Gastroesophageal sphincter (tissue), 4 donors: ENCODE data around the gene UBE2V1. TPM values are rescaled to one million over a fixed set of nuclear protein-coding genes. Genes with fewer than 3 reads are reported as not detected.

Experiments
- ATAC-seq: fragments of 150-250 bp; one replicate; pipeline ENCODE4 v1.9.1; 2016; ENCODE audit warnings: mild to moderate bottlenecking, moderate library complexity
- H3K27ac ChIP-seq, 4 donors: fragments of 200-600 bp; sonication (generic) in 3 of 4; 1 replicate in 3 of 4; 2 replicates in 1 of 4; pipeline ENCODE4 v1.5.1; 2016 to 2019
- H3K27me3 ChIP-seq: fragments of 200-600 bp; sonication (generic); one replicate; pipeline ENCODE4 v1.5.1; 2019
- H3K36me3 ChIP-seq, 2 donors: fragments of 200-600 bp; sonication (generic); one replicate each; pipeline ENCODE4 v1.5.1; 2019; ENCODE audit warnings: control low read depth in 1 of 2
- H3K4me1 ChIP-seq, 3 donors: fragments of 200-600 bp; sonication (generic); 1 replicate in 2 of 3; 2 replicates in 1 of 3; pipeline ENCODE4 v1.5.1; 2016 to 2019; ENCODE audit warnings: control low read depth in 2 of 3
- H3K4me3 ChIP-seq, 2 donors: fragments of 200-600 bp; sonication (generic); one replicate each; pipeline ENCODE4 v1.5.1; 2019; ENCODE audit warnings: mild to moderate bottlenecking in 1 of 2, moderate library complexity in 1 of 2
- H3K9me3 ChIP-seq, 3 donors: fragments of 200-600 bp; sonication (generic); one replicate each; pipeline ENCODE4 v1.5.1; 2017 to 2019; ENCODE audit warnings: control low read depth in 2 of 3
- CTCF ChIP-seq, 4 experiments: fragments of 200-600 bp in 2 of 4; fragments of 450-650 bp in 2 of 4; sonication (generic) in 1 of 4; IDR thresholded peaks; one replicate each; pipeline ENCODE4 v1.5.1; 2017 to 2019; ENCODE audit warnings: antibody characterized with exemption in 4 of 4, mild to moderate bottlenecking in 2 of 4, moderate library complexity in 2 of 4
- EP300 ChIP-seq: sonication (generic); formaldehyde crosslinking; IDR thresholded peaks from one replicate; pipeline ENCODE4 v1.6.1; 2017; ENCODE audit warnings: antibody characterized with exemption, mild to moderate bottlenecking
- POLR2A ChIP-seq, 2 donors: fragments of 450-650 bp; IDR thresholded peaks; one replicate each; pipeline ENCODE4 v1.6.1; 2017; ENCODE audit warnings: antibody characterized with exemption in 2 of 2, mild to moderate bottlenecking in 2 of 2, moderate library complexity in 1 of 2
- POLR2AphosphoS5 ChIP-seq: sonication (generic); formaldehyde crosslinking; IDR thresholded peaks from one replicate; pipeline ENCODE4 v1.6.1; 2017; ENCODE audit warnings: antibody characterized with exemption
- WGBS, 2 donors: methylation state at CpG; one replicate each; pipeline ENCODE4 v1.1.5; 2018; ENCODE audit warnings: low coverage in 1 of 2; 5-methylcytosine and 5-hydroxymethylcytosine counted together
- total RNA-seq, 4 donors: library from RNA; depleted of rRNA; stranded (reverse); fragments of >200 nt; gene quantifications; one replicate each; pipeline ENCODE4 v1.1.0, GENCODE V29; 2016

The UBE2V1 gene
- total RNA-seq, 4 donors from 2014 or later = 69.3 to 110 (median 87.9) TPM

GRCh38 chr20:50120935-50121693 lies 8.2 kb upstream of the UBE2V1 start:
- Histone ChIP-seq H3K9me3 (no peaks in the 10 kb centered on the region), H3K27me3 (no peaks in the 10 kb centered on the region), H3K36me3 (peaks cover 0 to 30% of the 10 kb centered on the region in 2 donors), H3K4me1 (peaks cover 0 to 19% (median 6%) of the 10 kb centered on the region in 3 donors), H3K4me3 (no peak overlapping the region), H3K27ac (peak overlapping the region in 3 of 4 donors; percentile 1 to 47 (median 2))
- ATAC-seq = peak; percentile 65
- WGBS, 2 donors = 6 to 21% methylated on average over 3 to 7 of the region's 9 CpGs
- TF ChIP-seq EP300 (no peak), CTCF (IDR thresholded peaks at IDR 0.05) (peak in 3 of 4 experiments; percentile 90 to 96 (median 94)), POLR2A (IDR thresholded peaks at IDR 0.05) (no peak), POLR2AphosphoS5 (peak; percentile 25)

GRCh38 chr20:50118203-50118602 lies 5.3 kb upstream of the UBE2V1 start:
- Histone ChIP-seq H3K4me1 (peaks cover 3 to 43% (median 24%) of the 10 kb centered on the region in 3 donors), H3K27me3 (no peaks in the 10 kb centered on the region), H3K9me3 (no peaks in the 10 kb centered on the region), H3K36me3 (peaks cover 0 to under 1% of the 10 kb centered on the region in 2 donors), H3K27ac (no peak overlapping the region), H3K4me3 (no peak overlapping the region)
- ATAC-seq = no peak
- TF ChIP-seq POLR2AphosphoS5 (no peak), EP300 (no peak), POLR2A (IDR thresholded peaks at IDR 0.05) (no peak), CTCF (IDR thresholded peaks at IDR 0.05) (no peak)
- 53 to 56% methylated on average over 2 of the region's 2 CpGs for WGBS, 2 donors

- peaks cover 3 to 51% (median 29%) of the 10 kb centered on the region in 3 donors for H3K4me1 ChIP-seq
- ATAC-seq = no peak
- 83 to 84% methylated on average over 2 to 6 of the region's 19 CpGs for WGBS, 2 donors
These were observed 3.5 kb upstream of the UBE2V1 start for GRCh38 chr20:50116368-50116999.

GRCh38 chr20:50115591-50116367 lies 2.8 kb upstream of the UBE2V1 start:
- Histone ChIP-seq H3K27ac (peak overlapping the region; percentile 68 to 98 (median 92)), H3K4me3 (peak overlapping the region; percentile 51 to 58), H3K27me3 (no peaks in the 10 kb centered on the region), H3K36me3 (no peaks in the 10 kb centered on the region), H3K4me1 (peaks cover 3 to 51% (median 33%) of the 10 kb centered on the region in 3 donors), H3K9me3 (no peaks in the 10 kb centered on the region)
- ATAC-seq = peak; percentile 95
- WGBS, 2 donors = 0% methylated on average over 2 to 21 of the region's 24 CpGs
- TF ChIP-seq POLR2AphosphoS5 = no peak
- no peak for TF ChIP-seq POLR2A (IDR thresholded peaks at IDR 0.05)
- TF ChIP-seq EP300 = no peak
- no peak for TF ChIP-seq CTCF (IDR thresholded peaks at IDR 0.05)

More at GRCh38 chr20:50116368-50116999, 3.5 kb upstream of the UBE2V1 start:
- no peaks in the 10 kb centered on the region for H3K36me3 ChIP-seq
- peak overlapping the region in 1 of 2 donors; percentile 51 for H3K4me3 ChIP-seq
- peak overlapping the region; percentile 5 to 98 (median 92) for H3K27ac ChIP-seq
- H3K27me3 ChIP-seq = no peaks in the 10 kb centered on the region
- TF ChIP-seq CTCF (IDR thresholded peaks at IDR 0.05) (no peak), EP300 (no peak), POLR2A (IDR thresholded peaks at IDR 0.05) (no peak)
- H3K9me3 ChIP-seq = no peaks in the 10 kb centered on the region
